Measurements from ENCODE around the gene EBF3.

DNA sequence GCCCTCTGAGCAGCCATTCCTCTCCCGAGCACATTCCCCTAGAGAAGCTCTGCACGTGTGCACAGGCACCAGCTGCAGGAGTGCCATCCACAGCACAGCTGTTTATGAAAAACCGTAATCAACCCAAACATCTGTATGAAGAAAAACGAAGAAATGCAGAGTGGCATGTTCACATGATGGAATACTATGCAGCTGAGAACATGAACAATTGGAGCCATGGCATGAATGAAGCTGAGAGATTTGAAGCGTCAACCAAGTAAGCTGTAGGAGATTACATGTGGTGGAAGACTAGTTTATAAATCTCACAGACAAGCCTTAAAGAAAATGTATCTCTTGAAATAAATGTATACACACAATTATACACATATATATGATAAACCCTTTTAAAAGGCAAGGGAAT is 176.5 kb downstream of the EBF3 start:
- TF ChIP-seq, protein P1, sequence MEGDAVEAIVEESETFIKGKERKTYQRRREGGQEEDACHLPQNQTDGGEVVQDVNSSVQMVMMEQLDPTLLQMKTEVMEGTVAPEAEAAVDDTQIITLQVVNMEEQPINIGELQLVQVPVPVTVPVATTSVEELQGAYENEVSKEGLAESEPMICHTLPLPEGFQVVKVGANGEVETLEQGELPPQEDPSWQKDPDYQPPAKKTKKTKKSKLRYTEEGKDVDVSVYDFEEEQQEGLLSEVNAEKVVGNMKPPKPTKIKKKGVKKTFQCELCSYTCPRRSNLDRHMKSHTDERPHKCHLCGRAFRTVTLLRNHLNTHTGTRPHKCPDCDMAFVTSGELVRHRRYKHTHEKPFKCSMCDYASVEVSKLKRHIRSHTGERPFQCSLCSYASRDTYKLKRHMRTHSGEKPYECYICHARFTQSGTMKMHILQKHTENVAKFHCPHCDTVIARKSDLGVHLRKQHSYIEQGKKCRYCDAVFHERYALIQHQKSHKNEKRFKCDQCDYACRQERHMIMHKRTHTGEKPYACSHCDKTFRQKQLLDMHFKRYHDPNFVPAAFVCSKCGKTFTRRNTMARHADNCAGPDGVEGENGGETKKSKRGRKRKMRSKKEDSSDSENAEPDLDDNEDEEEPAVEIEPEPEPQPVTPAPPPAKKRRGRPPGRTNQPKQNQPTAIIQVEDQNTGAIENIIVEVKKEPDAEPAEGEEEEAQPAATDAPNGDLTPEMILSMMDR (IDR thresholded peaks at IDR 0.05): no peak
- no peak for TF ChIP-seq POLR2A (IDR thresholded peaks at IDR 0.05)
